Esophagus (tissue), 2 donors: ENCODE measurements around the gene MAPK8IP1. TPM values are rescaled to one million over a fixed set of nuclear protein-coding genes. Genes with fewer than 3 reads are reported as not detected.

ENCODE experiments used
- H3K27ac ChIP-seq, 2 donors: one replicate each; pipeline ENCODE4 v1.5.1; 2013; ENCODE audit warnings: low read depth in 2 of 2, mild to moderate bottlenecking in 2 of 2, inconsistent platforms in 1 of 2, low read length in 1 of 2, moderate library complexity in 1 of 2
- H3K27me3 ChIP-seq, 2 donors: one replicate each; pipeline ENCODE4 v1.6.1; 2013; ENCODE audit warnings: low read length in 2 of 2, control low read depth in 1 of 2, mild to moderate bottlenecking in 1 of 2; ENCODE audit not compliant: insufficient read depth in 2 of 2, control insufficient read depth in 1 of 2
- H3K36me3 ChIP-seq, 2 donors: one replicate each; pipeline ENCODE4 v1.6.1; 2013; ENCODE audit warnings: low read length in 1 of 2; ENCODE audit not compliant: control insufficient read depth in 2 of 2, insufficient read depth in 2 of 2
- H3K4me1 ChIP-seq, 2 donors: one replicate each; pipeline ENCODE4 v1.6.1; 2013; ENCODE audit warnings: low read length in 1 of 2; ENCODE audit not compliant: control insufficient read depth in 2 of 2, insufficient read depth in 2 of 2
- H3K4me3 ChIP-seq, 2 donors: one replicate each; pipeline ENCODE4 v1.5.1; 2013; ENCODE audit warnings: low read length in 2 of 2, mild to moderate bottlenecking in 2 of 2, low read depth in 1 of 2, moderate library complexity in 1 of 2
- H3K9me3 ChIP-seq, 2 donors: one replicate each; pipeline ENCODE4 v1.6.1; 2013; ENCODE audit warnings: mild to moderate bottlenecking in 2 of 2, low read depth in 1 of 2, low read length in 1 of 2, moderate library complexity in 1 of 2; ENCODE audit not compliant: control insufficient read depth in 2 of 2, insufficient read depth in 1 of 2
- WGBS, 2 donors: extraction: QIAGEN DNeasy Blood & Tissue Kit; methylation state at CpG; one replicate each; pipeline ENCODE4 v1.1.7; 2013; 5-methylcytosine and 5-hydroxymethylcytosine counted together
- polyA plus RNA-seq, 2 donors: library from polyadenylated mRNA; stranded (reverse); fragments of 200-250 nt; gene quantifications; one replicate each; pipeline ENCODE4 v1.2.3, GENCODE V29; 2013
- donor health status: healthy with polysubstance abuse.
- donor health status: Bipolar disorder and iron deficiency.

MAPK8IP1 gene
- polyA plus RNA-seq, 2 donors, result 0.77 to 1.3 TPM

- Histone ChIP-seq H3K27ac (no peak overlapping the region), H3K4me1 (no peaks in the 10 kb centered on the region), H3K4me3 (no peak overlapping the region), H3K9me3 (no peaks in the 10 kb centered on the region), H3K36me3 (peaks cover 10 to 12% of the 10 kb centered on the region in 2 donors), H3K27me3 (no peaks in the 10 kb centered on the region)
- WGBS, 2 donors, result 91 to 98% methylated on average over 3 of the region's 3 CpGs
Observed at GRCh38 chr11:45948356-45948755, 62.9 kb downstream of the MAPK8IP1 start.

DNA sequence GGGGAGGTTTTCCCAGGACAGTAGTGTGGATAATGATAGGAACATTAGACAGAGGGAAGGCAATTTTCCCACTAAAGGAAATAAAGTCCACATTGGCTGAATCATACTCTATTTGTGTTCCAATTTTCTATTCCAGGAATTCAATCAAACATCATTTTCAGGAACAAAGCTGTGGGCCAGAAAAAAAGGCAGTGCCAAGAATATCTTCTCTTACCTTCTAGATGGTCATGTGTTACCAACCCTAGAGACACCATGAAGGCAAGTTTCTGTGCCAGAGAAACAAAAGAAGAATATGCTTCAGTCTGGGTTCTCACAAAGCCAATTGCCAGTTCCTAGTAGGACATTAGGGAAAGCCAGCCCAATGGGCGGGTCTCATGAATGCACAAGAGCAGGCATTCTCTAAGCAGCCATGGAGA, 64.5 kb downstream of the MAPK8IP1 start:
- 86% methylated on average over 1 of the region's 1 CpG for WGBS, 2 donors
- Histone ChIP-seq H3K9me3 (no peaks in the 10 kb centered on the region), H3K4me1 (no peaks in the 10 kb centered on the region), H3K4me3 (no peak overlapping the region), H3K27ac (no peak overlapping the region), H3K27me3 (no peaks in the 10 kb centered on the region), H3K36me3 (peaks cover 10 to 12% of the 10 kb centered on the region in 2 donors)

Other genes starting within 250 kb of the MAPK8IP1 start
- gene CHST1, start 220.0 kb upstream of the MAPK8IP1 start, polyA plus RNA-seq, result under 1 TPM; 0.14 to 0.25 TPM
- gene SLC35C1, start 80.5 kb upstream of the MAPK8IP1 start, polyA plus RNA-seq, result 10 to 100 TPM; 36.9 to 45.6 TPM
- gene CRY2, start 38.2 kb upstream of the MAPK8IP1 start, polyA plus RNA-seq, result 1 to 10 TPM; 5.9 to 6.8 TPM
- under 1 TPM; 0.16 to 0.49 TPM for gene FREY1, start 21.6 kb downstream of the MAPK8IP1 start, polyA plus RNA-seq
- gene PEX16, start 32.2 kb downstream of the MAPK8IP1 start, polyA plus RNA-seq, result 10 to 100 TPM; 18.9 to 29.1 TPM
- 10 to 100 TPM; 20.7 to 45.8 TPM for gene LARGE2, start 37.0 kb downstream of the MAPK8IP1 start, polyA plus RNA-seq
- 10 to 100 TPM in 1 of 2 donors, 1 to 10 TPM in 1; 8.8 to 14.0 TPM for gene PHF21A, start 235.8 kb downstream of the MAPK8IP1 start, polyA plus RNA-seq